Neural crest cell (in vitro differentiated cells): ENCODE measurements around the gene ANKRD13D. TPM values are rescaled to one million over a fixed set of nuclear protein-coding genes. Genes with fewer than 3 reads are reported as not detected.

Experiments
- DNase-seq: peaks from one replicate; pipeline ENCODE4 v3.0.0; 2021; ENCODE audit warnings: low read depth, mixed read lengths, low spot score
- H3K27ac Mint-ChIP-seq: one replicate; pipeline ENCODE4 v1.8.0; 2021; ENCODE audit warnings: mild to moderate bottlenecking, mixed read lengths; ENCODE audit not compliant: unreplicated experiment
- H3K27me3 Mint-ChIP-seq: 2 replicates; pipeline ENCODE4 v1.8.0; 2021; ENCODE audit warnings: low read depth, mild to moderate bottlenecking, mixed read lengths
- H3K36me3 Mint-ChIP-seq: 2 replicates; pipeline ENCODE4 v1.8.0; 2021; ENCODE audit warnings: low read depth, mild to moderate bottlenecking, mixed read lengths
- H3K4me1 Mint-ChIP-seq: 2 replicates; pipeline ENCODE4 v1.8.0; 2021; ENCODE audit warnings: mixed read lengths
- H3K4me3 Mint-ChIP-seq: one replicate; pipeline ENCODE4 v1.8.0; 2021; ENCODE audit warnings: mild to moderate bottlenecking, mixed read lengths
- H3K9me3 Mint-ChIP-seq: 2 replicates; pipeline ENCODE4 v1.8.0; 2021; ENCODE audit warnings: mixed read lengths
- total RNA-seq: library from RNA; stranded (reverse); gene quantifications from 2 replicates; pipeline ENCODE4 v1.2.1, GENCODE V29; 2021
- TF ChIP-seq, protein P1 (sequence below): fragments of 200-600 bp; sonication (generic); conservative IDR thresholded peaks from 2 replicates; pipeline ENCODE4 v1.5.0; 2021; ENCODE audit warnings: antibody characterized with exemption, mild to moderate bottlenecking

ANKRD13D gene
- total RNA-seq, 1 donor from 2014 or later = 71.8 TPM

DNA sequence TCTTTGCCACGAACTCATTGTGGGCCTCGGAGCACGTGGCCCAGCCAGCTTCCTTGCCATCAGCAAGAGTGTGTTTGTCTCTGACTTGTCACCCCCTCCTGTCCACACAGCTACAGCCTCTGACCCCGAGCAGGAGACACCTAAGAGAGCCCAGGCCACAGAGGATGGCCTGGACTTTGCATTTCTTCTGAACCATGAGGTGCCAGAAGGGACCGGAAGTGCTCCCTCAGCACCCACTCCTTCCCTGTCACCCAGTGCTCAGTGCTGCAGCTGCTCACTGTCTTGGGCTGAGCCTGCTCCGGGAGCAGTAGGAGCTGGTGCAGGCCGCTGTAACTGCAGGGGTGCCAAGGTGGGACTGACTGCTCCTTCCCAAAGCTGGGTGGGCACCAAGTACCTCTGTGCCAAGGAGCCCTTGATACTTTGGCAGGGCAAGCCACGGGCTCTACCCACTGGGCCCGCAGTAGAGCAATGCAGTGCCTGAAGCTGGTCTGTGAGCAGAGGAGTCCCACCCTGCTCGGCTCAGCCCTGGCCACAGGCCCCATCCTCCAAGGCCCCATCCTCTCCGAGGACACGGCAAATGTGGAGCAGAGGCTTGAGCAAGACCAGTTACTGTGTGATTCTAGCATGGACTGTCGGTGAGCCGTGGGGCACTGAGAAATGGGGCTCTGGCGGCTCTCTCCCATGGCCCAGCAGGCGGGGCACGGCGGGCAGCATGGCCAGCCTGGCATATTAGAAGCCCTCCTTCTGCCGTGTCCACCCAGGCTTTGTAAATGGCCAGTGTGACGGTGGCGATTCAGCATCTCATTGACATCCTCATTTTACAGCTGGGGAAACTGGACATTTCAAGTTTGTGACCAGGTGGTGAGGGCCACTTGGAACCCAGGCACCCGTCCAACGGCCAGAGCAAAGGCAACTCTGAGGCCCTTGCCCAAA lies 16.5 kb upstream of the ANKRD13D start:
- TF ChIP-seq, protein P1, sequence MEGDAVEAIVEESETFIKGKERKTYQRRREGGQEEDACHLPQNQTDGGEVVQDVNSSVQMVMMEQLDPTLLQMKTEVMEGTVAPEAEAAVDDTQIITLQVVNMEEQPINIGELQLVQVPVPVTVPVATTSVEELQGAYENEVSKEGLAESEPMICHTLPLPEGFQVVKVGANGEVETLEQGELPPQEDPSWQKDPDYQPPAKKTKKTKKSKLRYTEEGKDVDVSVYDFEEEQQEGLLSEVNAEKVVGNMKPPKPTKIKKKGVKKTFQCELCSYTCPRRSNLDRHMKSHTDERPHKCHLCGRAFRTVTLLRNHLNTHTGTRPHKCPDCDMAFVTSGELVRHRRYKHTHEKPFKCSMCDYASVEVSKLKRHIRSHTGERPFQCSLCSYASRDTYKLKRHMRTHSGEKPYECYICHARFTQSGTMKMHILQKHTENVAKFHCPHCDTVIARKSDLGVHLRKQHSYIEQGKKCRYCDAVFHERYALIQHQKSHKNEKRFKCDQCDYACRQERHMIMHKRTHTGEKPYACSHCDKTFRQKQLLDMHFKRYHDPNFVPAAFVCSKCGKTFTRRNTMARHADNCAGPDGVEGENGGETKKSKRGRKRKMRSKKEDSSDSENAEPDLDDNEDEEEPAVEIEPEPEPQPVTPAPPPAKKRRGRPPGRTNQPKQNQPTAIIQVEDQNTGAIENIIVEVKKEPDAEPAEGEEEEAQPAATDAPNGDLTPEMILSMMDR = no peak
- Mint-ChIP-seq H3K36me3 (no peaks in the 10 kb centered on the region), H3K4me1 (peaks cover 39% of the 10 kb centered on the region), H3K4me3 (no peak overlapping the region), H3K27me3 (no peaks in the 10 kb centered on the region), H3K9me3 (no peaks in the 10 kb centered on the region), H3K27ac (no peak overlapping the region)
- no peak for DNase-seq

DNA sequence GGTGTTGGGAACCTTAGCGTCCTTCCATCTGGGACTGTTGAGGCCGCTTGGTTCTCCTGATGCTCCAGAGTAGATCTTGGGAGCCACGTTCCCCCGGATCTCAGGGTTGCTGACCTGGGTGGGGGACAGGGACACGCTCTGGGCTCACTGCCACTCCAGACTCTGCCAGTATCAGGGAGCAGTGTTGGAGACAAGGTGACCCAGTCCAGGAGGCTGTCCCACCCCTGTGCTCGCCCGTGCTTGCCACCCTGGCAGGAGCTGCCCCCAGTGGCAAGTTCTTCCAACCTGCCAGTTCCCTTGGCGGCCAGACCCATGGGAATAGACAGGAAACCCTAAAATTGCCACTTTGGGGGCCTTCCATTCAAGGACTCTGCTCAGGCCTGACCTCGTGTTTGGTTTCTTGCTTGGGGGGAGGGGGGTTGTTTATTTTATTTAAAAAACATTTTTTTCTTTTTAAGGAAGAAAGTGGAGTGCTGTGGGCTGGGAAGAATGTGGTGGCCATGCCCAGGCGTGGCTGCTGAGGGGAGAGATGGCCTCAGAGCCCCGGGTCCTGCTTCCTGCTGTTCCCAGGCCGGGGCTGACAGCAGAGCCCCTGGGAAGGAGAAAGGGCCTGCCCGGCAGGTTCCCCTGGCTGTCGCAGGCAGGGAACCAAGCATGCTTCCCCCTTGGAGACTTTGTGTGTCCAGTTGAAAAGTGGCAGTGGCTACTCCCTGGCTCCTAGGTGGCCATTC lies 15.7 kb upstream of the ANKRD13D start:
- Mint-ChIP-seq H3K27me3 (no peaks in the 10 kb centered on the region), H3K4me3 (no peak overlapping the region), H3K4me1 (peaks cover 36% of the 10 kb centered on the region), H3K27ac (no peak overlapping the region), H3K9me3 (no peaks in the 10 kb centered on the region), H3K36me3 (no peaks in the 10 kb centered on the region)
- TF ChIP-seq, protein P1 = no peak
- no peak for DNase-seq

DNA sequence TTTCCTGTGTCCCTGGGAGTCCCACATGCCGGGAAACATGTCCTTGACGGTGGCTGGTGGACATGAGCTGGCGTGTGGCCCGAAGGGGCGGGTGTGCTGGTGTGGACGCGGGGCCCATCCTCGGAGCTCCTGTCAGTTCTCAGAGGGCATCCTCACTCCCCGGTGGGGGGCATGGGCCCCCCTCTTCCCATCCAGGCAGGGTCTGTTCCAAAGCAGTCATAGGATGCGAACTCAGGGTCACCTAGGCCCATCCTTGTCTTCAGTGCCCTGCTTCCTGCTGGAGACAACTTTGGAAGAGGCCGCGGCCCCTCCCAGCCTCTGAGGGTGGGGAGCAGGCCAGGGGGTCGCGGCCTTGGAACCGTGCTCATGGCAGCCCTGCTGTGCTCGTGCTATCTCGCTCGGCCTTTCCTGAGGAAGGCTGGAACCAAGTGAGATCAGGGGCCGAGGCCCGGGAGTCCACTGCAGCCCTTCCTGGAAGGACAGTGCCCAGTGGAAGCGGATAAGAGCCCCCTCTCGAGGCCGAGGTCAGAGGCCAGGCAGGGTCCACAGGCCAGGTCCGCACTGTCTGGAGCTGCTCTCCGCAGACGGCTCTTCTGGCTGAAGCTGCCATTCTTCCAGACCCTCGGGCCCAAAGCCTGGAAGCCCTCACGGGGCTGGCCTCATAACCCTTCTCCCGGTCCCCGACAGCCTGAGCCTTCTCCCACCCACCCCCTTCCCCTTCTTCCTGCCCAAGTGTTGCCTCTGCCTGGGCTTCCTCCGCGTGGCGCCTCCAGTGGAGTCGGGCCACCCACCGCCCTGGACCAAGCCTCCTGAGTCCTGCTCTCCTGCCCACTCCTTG lies 14.1 kb upstream of the ANKRD13D start:
- Mint-ChIP-seq H3K27ac (peak overlapping the region; percentile 57), H3K4me3 (no peak overlapping the region), H3K4me1 (peaks cover 29% of the 10 kb centered on the region), H3K27me3 (no peaks in the 10 kb centered on the region), H3K36me3 (no peaks in the 10 kb centered on the region), H3K9me3 (no peaks in the 10 kb centered on the region)
- no peak for DNase-seq
- TF ChIP-seq, protein P1 = no peak

DNA sequence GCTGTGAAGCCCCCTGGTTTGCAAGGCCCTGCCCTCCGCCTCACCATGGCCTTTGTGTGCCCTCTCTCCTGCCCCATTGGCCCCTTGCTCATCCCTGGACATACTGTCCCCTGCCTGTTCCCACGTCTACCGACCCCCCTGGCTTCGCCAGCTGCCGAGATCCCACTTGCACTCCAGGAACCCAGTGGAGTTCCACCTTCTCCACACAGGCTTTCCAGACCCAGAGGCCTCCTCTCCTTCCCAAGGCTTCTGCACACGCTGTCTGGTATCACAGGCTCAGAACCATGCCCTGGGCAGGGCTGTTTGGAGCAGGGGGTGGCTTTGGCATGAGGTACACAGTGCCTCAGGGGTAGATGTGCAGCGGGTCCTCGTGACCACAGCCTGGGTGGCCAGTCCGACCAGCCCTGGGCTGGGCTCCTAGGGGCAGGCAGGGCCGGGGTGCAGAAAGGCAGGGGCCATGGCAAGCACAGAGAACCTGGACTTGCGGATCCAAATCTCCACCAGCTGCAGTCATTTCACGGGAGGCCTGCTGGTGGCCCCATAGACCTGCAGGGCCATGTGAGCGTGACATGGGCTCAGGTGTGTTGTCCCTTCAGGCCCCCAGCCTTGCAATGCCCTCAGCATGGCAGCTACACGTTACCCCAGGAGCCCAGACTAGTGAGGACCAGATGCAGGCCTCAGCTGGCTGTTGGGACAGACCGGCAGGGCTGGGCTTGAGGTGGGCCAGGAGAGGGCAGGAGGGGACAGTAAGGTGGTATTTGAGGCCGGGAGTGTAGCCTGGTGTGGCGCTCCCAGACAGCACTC lies 13.3 kb upstream of the ANKRD13D start:
- DNase-seq = no peak
- H3K27ac Mint-ChIP-seq = peak overlapping the region; percentile 12
- H3K36me3 Mint-ChIP-seq = no peaks in the 10 kb centered on the region
- peaks cover 21% of the 10 kb centered on the region for H3K4me1 Mint-ChIP-seq
- no peaks in the 10 kb centered on the region for H3K9me3 Mint-ChIP-seq
- no peak overlapping the region for H3K4me3 Mint-ChIP-seq
- TF ChIP-seq, protein P1 = no peak
- H3K27me3 Mint-ChIP-seq = no peaks in the 10 kb centered on the region
